ENCODE measurements around the gene CLIP3.
A peak's percentile ranks its signal among the peaks of the same experiment; 100 is the strongest.

Gene CLIP3

DNA sequence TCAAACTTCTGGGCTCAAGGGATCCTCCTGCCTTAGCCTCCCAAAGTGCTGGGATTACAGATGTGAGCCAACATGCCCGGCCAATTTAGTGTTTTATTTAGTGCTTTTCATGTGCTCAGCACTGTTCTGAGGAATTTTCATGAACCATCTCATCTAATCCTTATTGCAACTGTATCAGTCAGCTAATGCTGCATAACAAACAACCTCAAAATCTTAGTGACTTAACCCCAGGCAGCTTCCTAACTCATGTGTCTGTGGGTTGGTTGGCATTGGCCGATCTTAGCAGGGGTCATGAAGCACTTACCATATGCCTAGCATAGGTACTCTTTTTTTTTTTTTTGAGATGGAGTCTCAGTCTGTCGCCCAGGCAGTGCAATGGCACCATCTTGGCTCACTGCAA lies 43.8 kb downstream of the CLIP3 start:
- no peak overlapping the region for H3K9ac ChIP-seq (ENCODE audit: low read length)
- no peak overlapping the region for H3K4me2 ChIP-seq (ENCODE audit: low read depth, low read length)
- H3K9me2 ChIP-seq (replicated peaks; ENCODE audit: insufficient read depth, low read length): no peaks in the 10 kb centered on the region
- H3K9me3 ChIP-seq (replicated peaks; ENCODE audit: insufficient read depth, low read length): no peaks in the 10 kb centered on the region
- H2AFZ ChIP-seq (ENCODE audit: low read length): no peak overlapping the region
- TF ChIP-seq, protein P1, sequence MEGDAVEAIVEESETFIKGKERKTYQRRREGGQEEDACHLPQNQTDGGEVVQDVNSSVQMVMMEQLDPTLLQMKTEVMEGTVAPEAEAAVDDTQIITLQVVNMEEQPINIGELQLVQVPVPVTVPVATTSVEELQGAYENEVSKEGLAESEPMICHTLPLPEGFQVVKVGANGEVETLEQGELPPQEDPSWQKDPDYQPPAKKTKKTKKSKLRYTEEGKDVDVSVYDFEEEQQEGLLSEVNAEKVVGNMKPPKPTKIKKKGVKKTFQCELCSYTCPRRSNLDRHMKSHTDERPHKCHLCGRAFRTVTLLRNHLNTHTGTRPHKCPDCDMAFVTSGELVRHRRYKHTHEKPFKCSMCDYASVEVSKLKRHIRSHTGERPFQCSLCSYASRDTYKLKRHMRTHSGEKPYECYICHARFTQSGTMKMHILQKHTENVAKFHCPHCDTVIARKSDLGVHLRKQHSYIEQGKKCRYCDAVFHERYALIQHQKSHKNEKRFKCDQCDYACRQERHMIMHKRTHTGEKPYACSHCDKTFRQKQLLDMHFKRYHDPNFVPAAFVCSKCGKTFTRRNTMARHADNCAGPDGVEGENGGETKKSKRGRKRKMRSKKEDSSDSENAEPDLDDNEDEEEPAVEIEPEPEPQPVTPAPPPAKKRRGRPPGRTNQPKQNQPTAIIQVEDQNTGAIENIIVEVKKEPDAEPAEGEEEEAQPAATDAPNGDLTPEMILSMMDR (IDR thresholded peaks at IDR 0.05; ENCODE audit: low read length): no peak
- no peak for TF ChIP-seq EZH2 (optimal IDR thresholded peaks at IDR 0.05; ENCODE audit: low read depth, low read length)
- no peak for TF ChIP-seq EZH2phosphoT487 (IDR thresholded peaks at IDR 0.05; ENCODE audit: low read length)
- H3K4me1 ChIP-seq (ENCODE audit: low read length): no peaks in the 10 kb centered on the region
- H3K79me2 ChIP-seq (ENCODE audit: low read length): no peaks in the 10 kb centered on the region
- no peak for DNase-seq
- no peak overlapping the region for H3K4me3 ChIP-seq (ENCODE audit: low read length)
- H3F3A ChIP-seq (ENCODE audit: insufficient read depth, low read length): no peaks in the 10 kb centered on the region
- H3K36me3 ChIP-seq (replicated peaks; ENCODE audit: insufficient read depth, low read length): no peaks in the 10 kb centered on the region
- H3K27ac ChIP-seq (ENCODE audit: low read length): no peak overlapping the region
- H4K20me1 ChIP-seq (ENCODE audit: insufficient read depth, low read length): no peaks in the 10 kb centered on the region
- H3K27me3 ChIP-seq (replicated peaks; ENCODE audit: insufficient read depth, low read length): peaks cover 34% of the 10 kb centered on the region

DNA sequence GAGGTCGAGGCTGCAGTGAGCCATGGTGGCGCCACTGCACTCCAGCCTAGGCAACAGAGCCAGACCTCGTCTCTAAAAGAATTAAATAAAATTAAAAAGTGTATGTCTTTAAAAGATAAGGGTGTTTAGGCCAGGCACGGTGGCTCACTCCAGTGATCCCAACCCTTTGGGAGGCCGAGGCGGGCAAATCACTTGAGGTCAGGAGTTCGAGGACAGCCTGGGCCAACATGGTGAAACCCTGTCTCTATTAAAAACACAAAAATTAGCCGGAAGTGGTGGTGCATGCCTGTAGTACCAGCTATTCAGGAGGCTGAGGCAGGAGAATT lies 45.1 kb downstream of the CLIP3 start:
- Histone ChIP-seq H3K36me3 (replicated peaks; ENCODE audit: insufficient read depth, low read length) (no peaks in the 10 kb centered on the region), H3K27ac (ENCODE audit: low read length) (no peak overlapping the region), H3K27me3 (replicated peaks; ENCODE audit: insufficient read depth, low read length) (peaks cover 42% of the 10 kb centered on the region), H3K4me3 (ENCODE audit: low read length) (no peak overlapping the region), H3K9me2 (replicated peaks; ENCODE audit: insufficient read depth, low read length) (no peaks in the 10 kb centered on the region), H3K79me2 (ENCODE audit: low read length) (no peaks in the 10 kb centered on the region), H4K20me1 (ENCODE audit: insufficient read depth, low read length) (no peaks in the 10 kb centered on the region), H3K4me2 (ENCODE audit: low read depth, low read length) (no peak overlapping the region), H2AFZ (ENCODE audit: low read length) (no peak overlapping the region), H3K4me1 (ENCODE audit: low read length) (no peaks in the 10 kb centered on the region), H3K9ac (ENCODE audit: low read length) (no peak overlapping the region), H3F3A (ENCODE audit: insufficient read depth, low read length) (no peaks in the 10 kb centered on the region), H3K9me3 (replicated peaks; ENCODE audit: insufficient read depth, low read length) (no peaks in the 10 kb centered on the region)
- DNase-seq: no peak
- TF ChIP-seq EZH2phosphoT487 (IDR thresholded peaks at IDR 0.05; ENCODE audit: low read length) (no peak), EZH2 (optimal IDR thresholded peaks at IDR 0.05; ENCODE audit: low read depth, low read length) (no peak)
- TF ChIP-seq, protein P1 (IDR thresholded peaks at IDR 0.05; ENCODE audit: low read length): no peak

DNA sequence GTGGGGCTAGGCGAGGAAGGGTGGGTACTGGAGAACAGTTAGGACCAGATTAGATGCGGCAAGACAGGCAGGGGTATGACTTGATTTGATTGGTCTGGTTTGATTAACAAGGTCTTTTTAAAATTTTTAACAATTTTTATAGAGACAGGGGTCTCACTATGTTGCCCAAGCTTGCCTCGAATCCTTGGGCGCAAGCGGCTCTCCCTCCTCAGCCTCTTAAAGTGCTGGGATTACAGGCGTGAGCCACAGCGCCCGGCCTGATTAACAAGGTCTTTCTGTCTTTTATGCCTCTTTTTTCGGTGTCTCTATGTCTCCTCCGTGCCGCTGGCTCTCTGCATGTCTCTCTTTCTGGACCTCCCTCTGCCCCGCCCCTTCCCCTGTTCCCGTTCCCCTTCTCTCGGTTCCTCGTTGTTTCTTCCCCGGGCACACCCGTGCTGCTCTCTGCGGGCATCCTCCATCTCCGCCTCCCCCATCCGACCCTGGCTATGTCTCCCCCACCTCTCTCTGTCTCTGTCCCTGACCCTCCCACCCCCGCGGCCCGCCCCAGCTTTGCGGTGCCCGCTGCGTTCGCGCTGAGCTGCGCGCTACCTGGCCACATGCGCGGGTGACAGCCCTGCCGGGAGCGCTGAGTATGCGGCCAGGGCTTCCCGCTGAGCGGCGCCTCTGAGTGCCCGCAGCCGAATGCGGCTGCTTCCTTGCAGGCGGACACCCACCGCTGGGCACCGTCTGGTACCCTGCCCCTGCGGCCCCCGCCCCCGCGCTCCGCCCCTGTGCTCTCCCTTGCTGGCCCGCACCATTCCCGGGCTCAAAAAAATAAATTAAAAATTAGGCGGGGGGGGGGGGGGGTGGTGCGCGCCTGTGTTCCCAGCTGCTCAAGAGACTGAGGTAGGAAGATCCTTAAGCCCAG lies 45.8 kb downstream of the CLIP3 start:
- no peak overlapping the region for H3K9ac ChIP-seq (ENCODE audit: low read length)
- H3K4me2 ChIP-seq (ENCODE audit: low read depth, low read length): peak overlapping the region; percentile 39
- 0 out of 2 replicates have a peak overlapping the region, but pooled peaks have one; percentile 35 for H2AFZ ChIP-seq (ENCODE audit: low read length)

DNA sequence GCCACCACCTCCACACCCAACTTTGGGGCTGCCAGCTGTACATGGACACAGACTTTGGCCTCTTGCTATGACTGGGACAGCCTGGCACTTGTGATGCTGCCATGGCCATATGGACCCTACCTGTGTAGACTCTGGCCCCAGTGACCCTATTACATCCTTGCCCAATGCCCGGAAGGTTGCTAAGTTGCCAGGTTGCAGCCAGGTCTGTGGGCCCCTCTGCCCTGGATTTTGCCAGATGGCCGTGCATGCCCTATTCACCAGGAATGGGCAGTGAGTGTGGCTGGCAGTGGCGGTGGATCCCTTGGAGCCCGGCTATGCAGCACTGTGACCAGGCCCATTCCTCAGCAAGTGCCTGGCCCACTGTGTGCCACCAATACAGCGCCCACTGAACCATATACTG lies 46.6 kb downstream of the CLIP3 start:
- Histone ChIP-seq H3K4me3 (ENCODE audit: low read length) (no peak overlapping the region), H3K79me2 (ENCODE audit: low read length) (no peaks in the 10 kb centered on the region), H3K9ac (ENCODE audit: low read length) (no peak overlapping the region), H3K9me3 (replicated peaks; ENCODE audit: insufficient read depth, low read length) (no peaks in the 10 kb centered on the region), H3K27me3 (replicated peaks; ENCODE audit: insufficient read depth, low read length) (peaks cover 56% of the 10 kb centered on the region), H3K27ac (ENCODE audit: low read length) (no peak overlapping the region), H3K4me2 (ENCODE audit: low read depth, low read length) (no peak overlapping the region), H3K9me2 (replicated peaks; ENCODE audit: insufficient read depth, low read length) (no peaks in the 10 kb centered on the region), H3K4me1 (ENCODE audit: low read length) (no peaks in the 10 kb centered on the region), H3K36me3 (replicated peaks; ENCODE audit: insufficient read depth, low read length) (no peaks in the 10 kb centered on the region), H3F3A (ENCODE audit: insufficient read depth, low read length) (no peaks in the 10 kb centered on the region), H2AFZ (ENCODE audit: low read length) (no peak overlapping the region), H4K20me1 (ENCODE audit: insufficient read depth, low read length) (no peaks in the 10 kb centered on the region)
- TF ChIP-seq EZH2phosphoT487 (IDR thresholded peaks at IDR 0.05; ENCODE audit: low read length) (no peak), EZH2 (optimal IDR thresholded peaks at IDR 0.05; ENCODE audit: low read depth, low read length) (no peak)
- TF ChIP-seq, protein P1 (IDR thresholded peaks at IDR 0.05; ENCODE audit: low read length): no peak
- DNase-seq: no peak

More for the DNA sequence above, 45.8 kb downstream of the CLIP3 start:
- no peak for TF ChIP-seq EZH2 (optimal IDR thresholded peaks at IDR 0.05; ENCODE audit: low read depth, low read length)
- Histone ChIP-seq H3K4me3 (ENCODE audit: low read length) (peak overlapping the region; percentile 36; the same call in 1 of the 2 replicates), H4K20me1 (ENCODE audit: insufficient read depth, low read length) (no peaks in the 10 kb centered on the region), H3K9me2 (replicated peaks; ENCODE audit: insufficient read depth, low read length) (no peaks in the 10 kb centered on the region), H3K79me2 (ENCODE audit: low read length) (no peaks in the 10 kb centered on the region), H3K9me3 (replicated peaks; ENCODE audit: insufficient read depth, low read length) (no peaks in the 10 kb centered on the region), H3K36me3 (replicated peaks; ENCODE audit: insufficient read depth, low read length) (no peaks in the 10 kb centered on the region), H3F3A (ENCODE audit: insufficient read depth, low read length) (no peaks in the 10 kb centered on the region), H3K27me3 (replicated peaks; ENCODE audit: insufficient read depth, low read length) (peaks cover 48% of the 10 kb centered on the region), H3K4me1 (ENCODE audit: low read length) (no peaks in the 10 kb centered on the region), H3K27ac (ENCODE audit: low read length) (no peak overlapping the region)
- no peak for DNase-seq
